GM21526 (cell line): ENCODE data around the gene RETN.

Experiments
- ATAC-seq: cut with Tn5 transposase; IDR thresholded peaks from one replicate; pipeline ENCODE4 v1.9.1; 2021; ENCODE audit warnings: moderate library complexity; ENCODE audit not compliant: unreplicated experiment, low FRiP score

Gene RETN

GRCh38 chr19:7657131-7657751, 11.6 kb upstream of the RETN start:
- ATAC-seq: no peak

GRCh38 chr19:7658219-7658686, 10.6 kb upstream of the RETN start:
- peak; percentile 78 for ATAC-seq

- no peak for ATAC-seq
Measured at GRCh38 chr19:7661744-7662538, 6.9 kb upstream of the RETN start.

- no peak for ATAC-seq
Measured at GRCh38 chr19:7662657-7663056, 6.2 kb upstream of the RETN start.

GRCh38 chr19:7663706-7664105, 5.1 kb upstream of the RETN start:
- no peak for ATAC-seq

- ATAC-seq: no peak
Measured at GRCh38 chr19:7665076-7665475, 3.8 kb upstream of the RETN start.

GRCh38 chr19:7669641-7670040, 792 bp downstream of the RETN start:
- ATAC-seq: no peak

DNA sequence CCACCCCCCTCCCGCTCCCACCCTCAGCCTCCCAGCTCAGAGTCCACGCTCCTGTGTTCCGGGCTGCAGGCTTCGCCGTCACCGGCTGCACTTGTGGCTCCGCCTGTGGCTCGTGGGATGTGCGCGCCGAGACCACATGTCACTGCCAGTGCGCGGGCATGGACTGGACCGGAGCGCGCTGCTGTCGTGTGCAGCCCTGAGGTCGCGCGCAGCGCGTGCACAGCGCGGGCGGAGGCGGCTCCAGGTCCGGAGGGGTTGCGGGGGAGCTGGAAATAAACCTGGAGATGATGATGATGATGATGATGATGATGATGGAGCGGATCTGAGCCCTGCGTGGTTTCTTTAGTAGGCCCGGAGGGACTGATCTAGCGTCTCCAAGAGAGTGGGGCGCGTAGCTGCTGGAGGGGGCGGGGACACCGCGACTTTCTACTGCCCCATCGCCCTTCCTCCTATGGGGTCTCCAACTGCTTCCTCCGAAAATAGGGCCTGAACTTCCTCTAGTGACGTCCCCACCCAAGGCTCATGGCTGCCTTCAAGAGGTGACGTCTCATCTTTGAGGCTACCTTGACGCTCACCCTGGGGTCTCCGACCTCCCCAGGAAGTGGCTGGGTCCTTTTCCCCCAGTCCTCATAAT, 1.4 kb downstream of the RETN start:
- ATAC-seq: no peak

DNA sequence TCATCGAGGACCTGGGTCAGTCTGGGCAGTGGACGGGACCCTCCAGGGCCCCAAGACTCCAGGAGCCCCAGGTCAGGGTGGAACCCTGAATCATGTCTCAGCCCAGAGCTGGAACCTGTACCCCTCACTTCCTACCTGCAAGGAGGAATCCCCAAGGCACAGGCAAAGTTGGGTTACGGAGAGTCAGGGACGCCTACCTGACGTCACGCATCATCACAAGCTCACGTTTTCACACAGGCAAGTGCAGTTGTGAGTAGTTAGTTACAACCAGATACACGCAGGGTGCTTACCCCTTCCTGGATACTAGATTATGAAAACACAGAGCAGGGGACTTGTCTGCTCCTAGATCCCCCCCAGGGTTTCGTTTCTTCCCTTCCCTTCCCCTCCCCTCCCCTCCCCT, 1.9 kb downstream of the RETN start:
- no peak for ATAC-seq

- ATAC-seq: no peak
Measured at GRCh38 chr19:7672522-7672921, 3.7 kb downstream of the RETN start.

DNA sequence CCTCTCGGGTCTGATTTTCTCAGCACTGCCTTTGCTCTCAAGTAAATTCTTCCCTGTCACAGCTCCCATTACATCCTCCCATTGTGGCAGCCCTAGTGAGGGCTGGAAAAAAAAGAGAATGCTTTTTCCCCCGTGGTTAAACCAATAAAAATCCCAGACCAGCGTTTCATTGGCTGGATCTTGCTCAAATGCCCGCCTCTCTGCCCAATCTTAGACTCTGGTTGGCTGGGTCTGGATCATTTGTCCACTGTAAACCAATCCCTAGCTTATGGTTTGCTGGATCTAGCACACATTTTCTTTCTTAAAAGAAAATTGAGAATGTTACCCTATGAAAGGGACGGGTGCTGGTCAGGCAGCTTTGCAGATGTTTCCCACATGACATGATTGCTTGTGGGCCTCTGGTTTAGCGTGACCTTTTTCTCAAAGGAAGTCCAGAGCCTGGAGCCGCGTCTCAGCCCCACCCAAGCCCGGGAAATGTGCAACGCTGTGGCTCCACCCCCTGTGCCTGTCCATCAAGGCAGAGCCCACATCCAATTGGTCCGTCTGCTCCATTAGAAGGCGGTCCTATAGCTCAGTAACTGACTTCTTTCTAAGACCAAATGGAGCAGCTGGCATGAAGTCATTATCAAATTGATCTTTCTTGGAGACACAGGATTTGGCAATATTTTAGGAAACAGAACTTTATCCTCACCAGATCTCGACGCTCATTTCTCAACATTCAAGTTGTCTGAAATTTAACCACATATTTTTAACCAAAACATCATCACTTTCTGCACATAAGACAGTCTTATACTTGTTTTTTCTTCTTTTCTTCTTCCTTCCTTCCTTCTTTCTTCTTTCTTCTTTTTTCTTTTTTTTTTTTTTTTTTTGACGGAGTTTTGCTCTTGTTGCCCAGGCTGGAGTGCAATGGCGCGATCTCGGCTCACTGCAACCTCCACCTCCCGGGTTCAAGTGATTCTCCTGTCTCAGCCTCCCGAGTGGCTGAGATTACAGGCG, 5.5 kb downstream of the RETN start:
- no peak for ATAC-seq

GRCh38 chr19:7676376-7676775, 7.5 kb downstream of the RETN start:
- ATAC-seq: no peak

- no peak for ATAC-seq
Measured at GRCh38 chr19:7676854-7677253, 8.0 kb downstream of the RETN start, which contains the start of gene MCEMP1. TSS of gene MCEMP1 (plus strand) at chr19:7677090. CDS start at chr19:7677121, 31 bp downstream.

DNA sequence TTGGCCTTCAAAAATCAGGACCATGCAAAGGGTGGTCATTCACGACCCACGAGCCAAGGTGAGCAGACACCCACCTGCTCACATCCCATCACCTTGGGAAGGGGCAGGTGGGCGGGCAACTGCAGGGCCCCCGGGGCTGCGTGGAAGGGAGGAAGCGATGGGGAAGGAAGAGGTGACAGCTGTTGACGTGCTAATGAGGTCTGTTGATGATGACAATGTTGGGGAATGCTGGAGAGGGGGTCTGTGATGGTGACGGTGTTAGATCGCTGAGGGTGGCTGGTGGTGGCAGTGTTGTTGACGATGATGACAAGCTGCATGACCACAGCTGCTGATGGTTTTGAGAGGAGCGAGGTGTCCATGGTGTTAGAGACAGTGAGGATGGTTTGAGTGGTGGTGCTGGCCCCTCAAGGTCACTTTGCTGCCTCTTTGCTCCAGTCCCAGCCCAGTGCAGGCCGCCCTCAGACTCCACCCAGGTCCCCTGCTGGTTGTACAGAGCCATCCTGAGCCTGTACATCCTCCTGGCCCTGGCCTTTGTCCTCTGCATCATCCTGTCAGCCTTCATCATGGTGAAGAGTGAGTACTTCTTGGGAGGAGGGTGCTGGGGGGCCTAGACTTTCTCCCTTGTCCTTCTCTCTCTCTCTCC, 8.9 kb downstream of the RETN start:
- no peak for ATAC-seq

DNA sequence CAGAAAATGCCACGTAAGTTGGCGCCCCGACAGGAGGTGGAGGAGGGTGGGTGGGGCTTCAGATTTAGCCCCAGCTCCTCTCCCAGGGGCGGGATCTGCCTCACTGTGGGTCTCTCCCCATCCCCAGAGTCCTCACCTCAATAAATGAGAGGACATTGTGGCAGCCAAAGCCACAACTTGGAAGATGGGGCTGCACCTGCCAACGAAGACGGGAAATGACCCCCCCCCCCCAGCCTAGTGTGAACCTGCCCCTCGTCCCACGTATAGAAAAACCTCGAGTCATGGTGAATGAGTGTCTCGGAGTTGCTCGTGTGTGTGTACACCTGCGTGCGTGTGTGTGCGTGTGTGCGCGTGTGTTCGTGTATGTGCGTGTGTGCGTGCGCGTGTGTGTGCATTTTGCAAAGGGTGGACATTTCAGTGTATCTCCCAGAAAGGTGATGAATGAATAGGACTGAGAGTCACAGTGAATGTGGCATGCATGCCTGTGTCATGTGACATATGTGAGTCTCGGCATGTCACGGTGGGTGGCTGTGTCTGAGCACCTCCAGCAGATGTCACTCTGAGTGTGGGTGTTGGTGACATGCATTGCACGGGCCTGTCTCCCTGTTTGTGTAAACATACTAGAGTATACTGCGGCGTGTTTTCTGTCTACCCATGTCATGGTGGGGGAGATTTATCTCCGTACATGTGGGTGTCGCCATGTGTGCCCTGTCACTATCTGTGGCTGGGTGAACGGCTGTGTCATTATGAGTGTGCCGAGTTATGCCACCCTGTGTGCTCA, 10.3 kb downstream of the RETN start:
- ATAC-seq: no peak

DNA sequence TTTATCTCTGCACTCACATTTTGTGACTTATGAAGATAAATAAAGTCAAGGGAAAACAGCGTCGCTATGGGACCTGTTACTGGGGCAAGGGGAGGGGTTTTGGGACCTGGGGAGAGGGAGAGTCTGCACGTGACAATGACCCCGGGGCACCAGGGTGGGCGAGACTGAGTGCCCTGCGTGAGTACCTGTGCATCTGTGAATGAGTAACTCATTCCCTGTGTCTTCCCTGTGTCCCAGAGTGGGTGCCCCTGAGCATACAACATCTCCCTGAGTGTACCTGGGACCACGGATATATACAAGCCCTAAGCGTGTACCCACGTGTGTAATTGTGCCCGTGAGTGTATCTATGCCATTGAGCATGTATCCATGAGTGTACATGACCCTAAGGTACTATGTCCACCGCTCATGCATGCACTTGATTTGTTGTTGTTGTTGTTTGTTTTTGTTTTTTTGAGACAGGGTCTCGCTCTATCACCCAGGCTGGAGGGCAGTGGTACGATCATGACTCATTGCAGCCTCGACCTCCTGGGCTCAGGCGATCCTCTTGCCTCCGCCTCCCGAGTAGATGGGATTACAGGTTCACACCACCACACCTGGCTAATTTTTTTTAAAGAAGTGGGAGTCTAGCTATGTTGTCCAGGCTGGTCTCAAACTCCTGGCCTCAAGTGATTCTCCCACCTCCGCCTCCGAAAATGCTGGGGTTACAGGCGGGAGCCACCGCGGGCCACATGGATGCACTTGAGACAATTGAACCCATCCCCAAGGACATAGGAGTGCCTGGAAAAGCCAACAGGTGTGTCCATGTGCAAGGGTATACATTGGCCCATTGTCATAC, 11.1 kb downstream of the RETN start:
- no peak for ATAC-seq

DNA sequence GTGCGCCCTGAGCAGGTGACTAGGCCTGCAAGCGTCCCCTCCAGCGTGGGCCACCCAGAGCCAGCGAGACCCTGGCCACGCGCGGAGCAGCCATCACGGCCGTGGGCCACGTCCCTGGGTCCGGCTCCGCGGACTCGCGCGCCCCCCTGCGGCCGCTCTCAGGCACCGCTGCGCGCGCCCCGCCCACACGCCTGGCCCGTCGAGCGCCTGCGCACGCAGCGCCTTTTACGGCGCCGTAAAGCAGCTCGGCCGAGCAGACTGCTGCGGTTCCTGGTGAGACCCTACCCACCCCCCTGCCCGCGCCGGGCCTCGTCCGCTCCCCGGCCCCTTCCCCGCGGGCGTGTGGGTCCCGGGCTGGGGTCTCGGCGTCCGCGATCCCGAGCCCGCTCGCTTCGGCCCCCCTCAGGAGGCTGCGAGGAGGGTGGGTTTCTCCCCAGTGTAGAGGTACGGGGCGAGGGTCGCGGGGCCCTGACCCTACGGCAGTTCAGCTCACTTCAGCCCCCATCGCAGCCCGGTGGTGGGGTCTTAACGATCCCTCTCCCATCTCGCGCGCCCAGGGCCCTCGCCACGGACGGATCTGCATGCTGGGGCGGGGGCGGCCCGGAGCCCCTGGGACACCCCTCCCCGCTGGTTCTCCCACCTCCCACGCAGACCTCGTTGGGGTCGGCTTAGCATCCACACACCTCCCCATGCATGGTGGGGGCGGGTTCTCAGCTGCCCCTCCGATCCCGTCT, 11.9 kb downstream of the RETN start, which contains the start of gene TRAPPC5:
Gene TRAPPC5, plus strand, starts transcription at position 228 of the 734 bp plus-strand sequence. CDS start 1,421 bp downstream, outside the sequence.
- no peak for ATAC-seq
